SKM-1 (cell line): ENCODE measurements around the gene RAPGEFL1.
A peak's percentile ranks its signal among the peaks of the same experiment; 100 is the strongest.
"Not testable (repeated sequence)": the region's sequence is repeated elsewhere in the genome, so short reads cannot be mapped to it uniquely, and the experiment has no call there.

Source experiments
- DNase-seq: peaks from one replicate; lab custom pipeline; 2025; ENCODE audit not compliant: unreplicated experiment; lab: John Stamatoyannopoulos, UW

Gene RAPGEFL1, protein sequence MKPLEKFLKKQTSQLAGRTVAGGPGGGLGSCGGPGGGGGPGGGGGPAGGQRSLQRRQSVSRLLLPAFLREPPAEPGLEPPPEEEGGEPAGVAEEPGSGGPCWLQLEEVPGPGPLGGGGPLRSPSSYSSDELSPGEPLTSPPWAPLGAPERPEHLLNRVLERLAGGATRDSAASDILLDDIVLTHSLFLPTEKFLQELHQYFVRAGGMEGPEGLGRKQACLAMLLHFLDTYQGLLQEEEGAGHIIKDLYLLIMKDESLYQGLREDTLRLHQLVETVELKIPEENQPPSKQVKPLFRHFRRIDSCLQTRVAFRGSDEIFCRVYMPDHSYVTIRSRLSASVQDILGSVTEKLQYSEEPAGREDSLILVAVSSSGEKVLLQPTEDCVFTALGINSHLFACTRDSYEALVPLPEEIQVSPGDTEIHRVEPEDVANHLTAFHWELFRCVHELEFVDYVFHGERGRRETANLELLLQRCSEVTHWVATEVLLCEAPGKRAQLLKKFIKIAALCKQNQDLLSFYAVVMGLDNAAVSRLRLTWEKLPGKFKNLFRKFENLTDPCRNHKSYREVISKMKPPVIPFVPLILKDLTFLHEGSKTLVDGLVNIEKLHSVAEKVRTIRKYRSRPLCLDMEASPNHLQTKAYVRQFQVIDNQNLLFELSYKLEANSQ

DNA sequence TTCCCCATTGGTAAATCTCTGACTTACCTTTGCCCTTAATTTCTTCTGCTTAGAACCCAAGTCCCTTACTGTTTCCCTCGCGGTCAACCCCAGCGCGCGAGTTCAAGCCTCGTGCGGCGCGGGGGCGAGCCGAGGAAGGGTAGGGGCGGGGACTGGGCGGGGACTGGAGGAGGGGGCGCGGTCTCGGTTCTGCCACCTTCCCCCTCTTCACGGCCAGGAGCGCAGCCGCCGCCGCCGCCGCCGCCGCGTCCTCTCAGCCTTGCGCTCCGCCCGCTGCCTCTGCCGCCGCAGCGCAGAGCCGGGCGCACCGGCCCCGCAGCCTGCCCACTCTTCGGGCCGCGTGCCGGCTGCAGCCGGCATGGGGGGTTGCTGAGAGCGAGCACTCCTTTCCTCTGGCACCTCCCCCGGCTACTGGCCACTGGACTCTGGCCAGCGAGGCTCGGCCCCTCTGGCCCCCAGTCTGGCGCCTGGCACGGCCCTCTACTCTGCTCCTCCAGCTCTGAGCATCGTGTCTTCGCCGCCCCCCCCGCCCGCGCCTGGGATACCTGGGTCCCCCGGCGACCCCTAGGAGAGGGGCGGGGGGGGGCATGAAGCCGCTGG lies at the start of gene RAPGEFL1:
Gene RAPGEFL1 (plus strand): TSS at position 196 of the 600 bp plus-strand sequence. CDS start 392 bp downstream, at position 588.
- no peak for DNase-seq

DNA sequence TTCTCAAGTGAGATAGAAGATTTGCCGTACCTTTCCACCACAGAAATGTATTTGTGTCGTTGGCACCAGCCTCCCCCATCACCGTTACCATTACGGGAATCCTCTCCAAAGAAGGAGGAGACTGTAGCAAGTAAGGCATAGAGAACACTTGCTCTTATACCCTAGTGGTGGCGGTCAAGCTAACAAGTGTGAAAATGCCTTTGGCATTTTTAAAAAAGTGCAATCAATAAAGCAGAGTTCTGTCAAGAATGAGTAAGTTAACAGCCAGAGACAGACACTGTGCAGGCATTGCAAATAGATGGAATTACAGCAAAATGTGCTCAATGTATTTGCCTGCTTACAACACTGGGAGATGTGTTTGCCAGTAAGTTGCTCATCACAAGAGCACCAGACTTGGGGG lies 47.8 kb upstream of the RAPGEFL1 start:
- no peak for DNase-seq

DNA sequence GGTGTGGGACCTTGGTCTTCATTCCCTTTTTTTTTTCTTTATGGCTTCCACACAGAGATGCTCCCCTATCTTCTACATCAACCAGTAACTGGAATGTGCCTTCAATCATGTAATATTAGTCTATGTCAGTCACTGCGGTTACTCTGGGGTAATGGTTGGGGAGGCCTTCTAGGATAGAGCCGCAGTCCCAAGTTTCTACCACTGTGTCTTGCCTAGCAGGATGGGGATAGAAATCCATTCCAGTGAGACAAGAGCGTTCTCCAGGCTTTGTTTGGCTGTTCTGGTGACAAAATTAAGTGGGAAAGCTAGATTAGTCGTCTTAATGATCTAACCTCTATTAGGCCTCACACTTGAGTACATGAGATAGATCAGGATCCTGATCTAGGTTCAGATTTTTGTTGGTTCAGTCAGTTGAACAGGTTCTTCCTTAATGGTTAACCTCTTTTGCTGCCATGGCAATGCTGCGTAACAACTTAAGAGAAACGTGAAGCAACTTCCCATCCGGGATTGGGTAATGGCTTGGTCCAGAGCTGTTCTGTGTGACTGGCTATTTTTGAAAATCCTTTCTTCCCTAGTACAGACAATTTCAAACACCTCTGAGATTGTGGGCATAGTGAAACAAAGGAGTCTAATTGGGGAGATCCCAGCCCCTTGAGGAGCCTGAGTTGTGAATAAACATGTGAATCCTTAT lies 46.8 kb upstream of the RAPGEFL1 start:
- peak; percentile 96 for DNase-seq

DNA sequence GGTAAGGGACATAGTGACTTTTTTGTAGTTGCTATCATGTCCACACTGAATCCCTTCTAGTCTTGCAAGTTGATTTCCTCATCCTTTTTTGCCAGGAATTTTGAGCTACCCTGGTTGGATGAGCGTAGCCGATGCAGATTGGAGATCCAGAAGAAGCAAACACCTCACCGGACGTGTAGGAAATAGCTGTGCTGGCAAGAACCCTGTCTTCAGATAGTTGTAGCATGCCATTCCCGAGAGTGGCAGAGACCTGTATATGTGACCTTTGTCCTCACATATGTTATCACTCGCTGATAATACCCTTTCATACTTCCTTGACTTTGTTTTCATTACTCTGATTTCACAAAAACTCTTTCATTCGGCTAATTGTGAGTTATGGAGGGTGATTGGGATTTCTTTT lies 43.1 kb upstream of the RAPGEFL1 start:
- DNase-seq: no peak

DNA sequence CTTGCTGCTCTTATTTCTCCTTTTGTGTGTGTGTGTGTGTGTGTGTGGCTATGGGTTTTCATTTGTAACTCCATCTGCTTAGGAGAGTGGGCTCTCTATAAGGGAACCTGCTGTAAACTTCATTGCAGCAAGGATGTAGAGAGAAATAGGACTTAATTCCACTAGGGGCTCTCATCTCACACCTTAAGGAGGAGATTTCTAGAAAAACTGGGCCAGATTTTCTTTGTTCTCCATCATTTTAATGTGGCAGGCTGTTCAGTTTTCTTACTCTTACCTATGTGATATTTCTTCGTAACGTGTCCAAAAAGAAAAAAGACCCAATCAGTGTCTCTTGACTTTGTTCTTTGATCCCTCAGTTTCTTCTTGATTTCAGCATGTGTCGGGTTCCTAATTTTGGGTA lies 41.5 kb upstream of the RAPGEFL1 start:
- no peak for DNase-seq

DNA sequence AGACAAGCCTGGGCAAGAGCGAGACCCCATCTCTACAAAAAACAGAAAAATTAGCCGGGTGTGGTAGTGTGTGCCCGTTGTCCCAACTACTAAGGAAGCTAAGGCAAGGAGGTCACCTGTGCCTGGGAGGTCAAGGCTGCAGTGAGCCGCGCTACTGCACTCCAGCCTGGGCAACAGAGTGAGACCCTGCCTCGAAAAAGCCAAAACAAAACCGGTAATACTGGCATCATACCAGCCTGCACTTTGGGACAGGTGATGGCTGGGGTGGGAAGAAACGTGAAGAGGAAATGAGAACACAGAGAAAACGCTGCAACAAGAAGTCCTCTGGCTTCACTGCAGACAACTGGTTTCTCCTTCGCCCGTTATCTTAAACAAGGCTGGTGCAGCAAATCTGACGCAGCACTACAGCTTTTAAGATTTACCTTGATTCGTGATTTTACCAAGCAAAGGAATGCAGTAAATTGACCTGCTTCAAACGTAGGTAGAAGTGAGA lies 37.7 kb upstream of the RAPGEFL1 start:
- DNase-seq: no peak

DNA sequence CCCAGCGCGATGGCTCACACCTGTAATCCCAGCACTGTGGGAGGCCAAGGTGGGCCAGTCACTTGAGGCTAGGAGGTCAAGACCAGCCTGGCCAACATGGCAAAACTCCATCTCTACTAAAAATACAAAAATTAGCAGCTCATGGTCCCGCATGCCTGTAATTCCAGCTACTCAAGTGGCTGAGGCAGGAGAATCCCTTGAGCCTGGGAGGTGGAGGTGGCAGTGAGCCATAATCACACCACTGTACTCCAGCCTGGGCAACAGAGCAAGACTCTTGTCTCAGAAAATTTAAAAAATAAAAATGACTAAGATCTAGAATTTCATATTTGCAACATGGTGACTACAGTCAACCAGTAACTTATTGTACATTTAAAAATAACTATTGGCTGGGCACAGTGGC lies 34.1 kb upstream of the RAPGEFL1 start:
- DNase-seq: not testable (repeated sequence)

DNA sequence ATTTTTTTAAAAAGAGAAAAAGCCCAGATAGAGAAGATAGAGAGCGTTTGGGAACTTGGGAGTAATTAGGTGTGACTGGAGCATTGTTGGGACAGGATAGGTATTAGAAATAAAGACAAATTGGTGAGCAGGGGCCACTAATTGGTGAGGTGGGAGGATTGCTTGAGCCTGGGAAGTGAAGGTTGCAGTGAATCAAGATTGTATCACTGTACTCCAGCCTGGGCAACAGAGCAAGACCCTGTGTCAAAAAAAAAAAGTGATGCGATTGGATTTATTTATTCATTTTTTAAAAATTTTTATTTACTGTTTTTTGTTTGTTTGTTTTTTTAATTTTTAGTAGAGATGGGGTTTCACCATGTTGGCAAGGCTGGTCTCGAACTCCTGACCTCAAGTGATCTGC lies 31.8 kb upstream of the RAPGEFL1 start:
- no peak for DNase-seq

DNA sequence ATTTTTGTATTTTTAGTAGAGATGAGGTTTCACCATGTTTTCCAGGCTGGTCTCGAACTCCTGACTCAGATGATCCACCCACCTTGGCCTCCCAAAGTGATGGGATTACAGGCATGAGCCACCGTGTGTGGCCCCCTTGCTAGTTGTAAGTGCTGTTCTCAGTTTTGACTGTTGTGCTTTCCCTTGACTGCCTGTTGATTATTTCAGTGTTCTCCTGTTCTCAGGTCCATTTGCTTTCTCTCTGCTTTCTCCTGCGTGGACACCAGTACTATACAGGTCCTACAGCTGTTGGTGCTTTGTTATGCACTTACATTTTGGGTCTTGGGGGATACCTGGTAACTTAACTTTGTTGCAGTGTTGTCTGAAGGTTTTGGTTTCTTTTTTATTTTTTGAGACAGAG lies 28.7 kb upstream of the RAPGEFL1 start:
- DNase-seq: no peak

DNA sequence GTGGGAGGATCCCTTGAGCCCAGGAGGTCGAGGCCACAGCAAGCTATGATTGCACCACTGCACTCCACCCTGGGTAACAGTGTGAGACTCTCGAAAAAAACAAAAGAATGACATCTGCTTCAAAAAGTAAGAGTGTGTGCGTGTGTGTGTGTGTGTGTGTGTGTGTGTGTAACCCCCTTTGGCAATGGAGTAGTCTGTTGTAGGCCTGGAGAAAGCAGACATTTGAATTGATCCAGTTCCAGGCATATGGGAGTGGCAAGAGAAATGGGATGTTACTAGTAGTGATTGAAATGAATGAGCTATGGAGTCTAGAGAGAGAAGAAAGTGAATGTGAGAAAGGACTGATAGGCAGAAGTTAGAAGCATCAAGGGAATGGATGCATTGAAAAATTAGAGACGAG lies 27.0 kb upstream of the RAPGEFL1 start:
- DNase-seq: no peak

DNA sequence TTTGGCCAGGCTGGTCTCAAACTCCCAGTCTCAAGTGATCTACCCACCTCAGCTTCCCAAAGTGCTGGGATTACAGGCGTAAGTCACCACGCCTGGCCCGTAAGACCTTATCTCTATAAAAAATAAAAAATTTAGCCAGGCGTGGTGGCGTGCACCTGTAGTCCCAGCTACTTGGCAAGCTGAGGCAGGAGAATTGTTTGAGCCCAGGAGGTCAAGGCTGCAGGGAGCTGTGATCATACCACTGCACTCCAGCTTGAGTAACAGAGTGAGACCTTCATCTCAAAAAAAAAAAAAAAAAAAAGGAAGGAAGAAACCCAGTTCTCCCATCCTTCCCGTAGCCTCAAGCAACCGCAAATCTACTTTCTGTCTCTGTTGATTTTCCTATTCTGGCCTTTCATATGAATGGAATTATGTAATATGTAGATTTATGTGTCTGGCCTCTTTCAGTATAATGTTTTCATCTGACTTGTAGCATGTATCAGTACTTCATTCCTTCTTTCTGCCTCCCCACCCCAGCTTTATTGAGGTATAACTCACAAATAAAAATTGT lies 25.8 kb upstream of the RAPGEFL1 start:
- DNase-seq: no peak

DNA sequence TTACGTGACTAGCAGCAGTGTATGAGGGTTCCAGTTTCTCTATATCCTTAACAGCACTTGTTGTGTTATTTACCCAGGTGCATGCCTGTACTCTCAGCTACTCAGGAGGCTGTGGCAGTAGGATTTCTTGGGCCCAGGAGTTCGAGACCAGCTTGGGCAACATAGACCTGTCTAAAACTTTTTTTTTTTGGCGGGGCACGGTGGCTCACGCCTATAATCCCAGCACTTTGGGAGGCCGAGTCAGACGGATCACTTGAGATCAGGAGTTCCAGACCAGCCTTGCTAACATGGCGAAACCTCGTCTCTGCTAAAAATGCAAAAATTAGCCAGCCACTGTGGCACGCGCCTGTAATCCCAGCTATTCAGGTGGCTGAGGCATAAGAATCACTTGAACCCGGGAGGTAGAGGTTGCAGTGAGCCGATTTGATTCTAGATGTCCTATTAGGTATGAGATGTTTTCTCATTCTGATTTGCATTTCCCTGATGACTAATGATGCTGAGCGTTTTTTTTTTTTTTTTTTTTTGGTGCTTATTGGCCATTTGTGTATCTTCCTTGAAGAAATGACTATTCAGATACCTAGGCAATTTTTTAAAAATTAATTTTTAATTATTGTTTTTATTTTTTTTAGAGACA lies 23.6 kb upstream of the RAPGEFL1 start:
- no peak for DNase-seq

DNA sequence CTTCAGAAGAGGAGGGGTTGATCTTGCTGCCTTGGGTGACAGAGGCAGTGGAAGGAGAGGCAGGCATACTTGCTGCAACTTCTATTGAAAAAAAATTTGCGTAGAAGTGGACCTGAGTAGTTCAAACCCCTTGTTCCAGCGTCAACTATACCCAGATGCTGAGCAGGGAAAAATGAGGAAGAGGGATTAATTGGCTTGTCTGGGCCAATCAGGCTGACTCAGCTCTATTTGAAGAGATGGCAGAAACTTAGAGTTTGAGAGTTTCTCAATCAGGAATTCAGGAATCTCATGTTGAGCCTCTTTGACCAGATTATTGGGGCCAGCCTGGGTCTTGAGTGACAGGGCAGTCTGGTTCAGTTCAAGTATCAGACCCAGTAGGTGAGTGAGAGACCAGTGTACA lies 19.3 kb upstream of the RAPGEFL1 start:
- no peak for DNase-seq

DNA sequence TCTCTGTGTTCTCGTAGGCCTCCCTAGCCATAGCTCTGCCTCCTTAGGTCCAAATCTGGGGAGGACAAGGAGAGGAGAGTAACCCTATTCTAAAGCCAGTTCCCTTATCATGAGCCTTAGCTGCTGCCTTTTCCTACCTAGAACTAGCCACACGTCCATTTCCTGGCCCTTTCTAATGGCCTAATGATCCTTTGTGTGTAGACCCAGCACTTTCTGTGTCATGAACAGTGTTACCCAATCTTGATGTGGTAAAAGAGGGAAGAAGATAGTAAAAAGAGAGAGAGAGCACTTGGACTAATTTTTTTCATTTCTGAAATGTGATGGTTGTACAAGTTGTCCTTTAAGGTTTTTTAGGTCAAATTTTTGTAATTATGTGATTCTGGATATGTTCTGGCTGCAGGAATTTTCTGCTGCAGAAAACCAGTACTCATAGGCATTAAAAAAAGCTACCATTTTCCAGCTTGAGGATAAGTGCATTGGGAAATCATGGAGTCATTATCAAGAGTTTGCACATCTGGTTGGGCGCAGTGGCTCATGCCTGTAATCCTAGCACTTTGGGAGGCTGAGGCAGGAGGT lies 18.7 kb upstream of the RAPGEFL1 start:
- no peak for DNase-seq

DNA sequence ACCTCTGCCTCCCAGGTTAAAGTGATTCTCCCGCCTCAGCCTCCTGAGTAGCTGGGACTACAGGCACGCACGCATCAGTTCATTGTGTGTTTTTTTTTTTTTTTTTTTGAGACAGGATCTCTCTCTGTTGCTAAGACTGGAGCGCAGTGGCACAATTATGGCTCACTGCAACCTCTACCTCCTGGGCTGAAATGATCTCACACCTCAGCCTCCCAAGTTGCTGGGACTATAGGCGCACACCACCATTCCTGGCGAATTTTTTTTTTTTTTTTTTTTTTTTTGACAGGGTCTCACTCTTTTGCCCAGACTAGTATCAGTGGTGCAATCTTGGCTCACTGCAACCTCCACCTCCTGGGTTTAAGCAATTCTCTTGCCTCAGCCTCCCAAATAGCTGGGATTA lies 17.8 kb upstream of the RAPGEFL1 start:
- DNase-seq: no peak

DNA sequence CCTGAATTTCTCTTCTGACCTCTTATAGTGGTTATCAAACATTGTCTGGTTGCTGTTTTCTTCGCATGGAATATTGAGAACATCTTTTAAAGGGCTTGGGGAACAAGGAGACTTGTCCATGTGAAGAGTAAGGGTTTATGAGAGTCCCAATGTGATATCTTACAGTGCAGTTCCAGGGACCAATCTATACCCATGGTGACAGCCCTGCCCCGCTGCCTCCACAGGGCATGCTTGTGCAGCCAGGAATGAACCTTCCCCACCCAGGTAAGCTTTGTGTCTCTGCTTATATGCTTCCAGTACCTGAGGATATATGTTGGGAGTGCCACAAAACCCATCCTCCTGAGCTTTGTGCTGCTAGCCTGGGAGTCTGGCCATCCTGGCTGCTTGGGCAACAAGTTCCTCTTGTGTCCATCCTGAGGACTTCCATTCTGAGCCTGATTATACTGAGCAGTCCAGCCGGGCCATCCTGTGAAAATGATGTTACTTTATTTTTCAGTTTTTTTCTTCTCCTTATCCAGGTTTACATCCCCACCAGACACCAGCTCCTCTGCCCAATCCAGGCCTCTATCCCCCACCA lies 9.5 kb upstream of the RAPGEFL1 start:
- no peak for DNase-seq

DNA sequence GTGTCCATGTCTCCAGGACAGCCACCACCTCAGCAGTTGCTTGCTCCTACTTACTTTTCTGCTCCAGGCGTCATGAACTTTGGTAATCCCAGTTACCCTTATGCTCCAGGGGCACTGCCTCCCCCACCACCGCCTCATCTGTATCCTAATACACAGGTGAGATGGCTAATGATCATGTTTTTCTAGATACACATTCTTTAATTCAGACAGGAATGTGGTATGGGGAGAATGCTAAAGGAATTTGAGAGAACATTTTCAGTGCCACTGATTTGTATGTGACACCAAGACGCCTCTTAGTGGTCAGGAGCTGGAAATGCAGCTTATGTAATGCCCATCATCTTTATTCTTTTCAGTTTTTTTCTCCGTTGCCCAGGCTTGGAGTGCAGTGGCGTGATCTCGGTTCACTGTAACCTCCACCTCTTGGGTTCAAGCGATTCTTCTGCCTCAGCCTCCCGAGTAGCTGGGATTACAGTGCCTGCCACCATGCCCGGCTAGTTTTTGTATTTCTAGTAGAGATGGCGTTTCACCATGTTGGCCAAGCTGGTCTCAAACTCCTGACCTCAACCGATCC lies 8.9 kb upstream of the RAPGEFL1 start:
- DNase-seq: peak; percentile 33

DNA sequence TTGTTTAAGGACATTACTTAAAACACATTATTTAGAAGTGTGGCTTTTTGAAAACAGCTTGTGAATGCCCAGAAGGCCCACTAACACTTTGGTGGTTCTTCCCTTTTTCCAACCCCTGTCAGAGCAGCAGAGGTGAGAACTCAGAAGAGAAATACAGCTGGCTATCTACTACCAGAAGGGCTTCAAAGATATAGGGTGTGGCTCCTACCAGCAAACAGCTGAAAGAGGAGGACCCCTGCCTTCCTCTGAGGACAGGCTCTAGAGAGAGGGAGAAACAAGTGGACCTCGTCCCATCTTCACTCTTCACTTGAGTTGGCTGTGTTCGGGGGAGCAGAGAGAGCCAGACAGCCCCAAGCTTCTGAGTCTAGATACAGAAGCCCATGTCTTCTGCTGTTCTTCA lies 6.9 kb upstream of the RAPGEFL1 start:
- DNase-seq: no peak

DNA sequence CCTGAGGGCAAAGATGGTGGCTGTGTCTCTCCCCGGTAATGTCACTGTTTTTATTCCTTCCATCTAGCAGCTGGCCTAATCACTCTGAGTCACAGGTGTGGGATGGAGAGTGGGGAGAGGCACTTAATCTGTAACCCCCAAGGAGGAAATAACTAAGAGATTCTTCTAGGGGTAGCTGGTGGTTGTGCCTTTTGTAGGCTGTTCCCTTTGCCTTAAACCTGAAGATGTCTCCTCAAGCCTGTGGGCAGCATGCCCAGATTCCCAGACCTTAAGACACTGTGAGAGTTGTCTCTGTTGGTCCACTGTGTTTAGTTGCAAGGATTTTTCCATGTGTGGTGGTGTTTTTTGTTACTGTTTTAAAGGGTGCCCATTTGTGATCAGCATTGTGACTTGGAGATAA lies 5.5 kb upstream of the RAPGEFL1 start:
- DNase-seq: no peak
